H9 (cell line): ENCODE measurements around the gene PANX2. TPM values are rescaled to one million over a fixed set of nuclear protein-coding genes. Genes with fewer than 3 reads are reported as not detected.

Experiments used
- DNase-seq: peaks from one replicate; pipeline ENCODE4 v3.0.0-alpha.2; 2017
- H2AFZ ChIP-seq: one replicate; pipeline ENCODE4 v1.6.1; 2013; ENCODE audit warnings: mild to moderate bottlenecking, low read length, control low read depth, moderate library complexity
- H2AK5ac ChIP-seq: 2 replicates; pipeline ENCODE4 v1.6.1; 2013; ENCODE audit warnings: low read length, control low read depth, mixed read lengths; ENCODE audit not compliant: insufficient read length
- H2BK120ac ChIP-seq: one replicate; pipeline ENCODE4 v1.6.1; 2013; ENCODE audit warnings: low read depth, mild to moderate bottlenecking, low read length, control low read depth, inconsistent platforms; ENCODE audit not compliant: poor library complexity, severe bottlenecking
- H2BK12ac ChIP-seq: 2 replicates; pipeline ENCODE4 v1.6.1; 2013; ENCODE audit warnings: low read length, control low read depth, mixed read lengths, low read depth; ENCODE audit not compliant: insufficient read length
- H2BK15ac ChIP-seq: 2 replicates; pipeline ENCODE4 v1.6.1; 2013; ENCODE audit warnings: low read depth, low read length, control low read depth
- H2BK20ac ChIP-seq: one replicate; pipeline ENCODE4 v1.6.1; 2013; ENCODE audit warnings: low read depth, mild to moderate bottlenecking, low read length, control low read depth, inconsistent platforms; ENCODE audit not compliant: poor library complexity, severe bottlenecking
- H2BK5ac ChIP-seq: 2 replicates; pipeline ENCODE4 v1.6.1; 2013; ENCODE audit warnings: low read length, control low read depth, mixed read lengths; ENCODE audit not compliant: insufficient read length
- H3K14ac ChIP-seq: 2 replicates; pipeline ENCODE4 v1.6.1; 2013; ENCODE audit warnings: low read length, control low read depth; ENCODE audit not compliant: insufficient read depth
- H3K18ac ChIP-seq: 2 replicates; pipeline ENCODE4 v1.6.1; 2013; ENCODE audit warnings: low read depth, mild to moderate bottlenecking, mixed read lengths, low read length, control low read depth; ENCODE audit not compliant: insufficient read length
- H3K23ac ChIP-seq: 2 replicates; pipeline ENCODE4 v1.6.1; 2013; ENCODE audit warnings: low read length, control low read depth, mixed read lengths, low read depth; ENCODE audit not compliant: insufficient read length
- H3K23me2 ChIP-seq: 2 replicates; pipeline ENCODE4 v1.6.1; 2013; ENCODE audit warnings: low read depth, mild to moderate bottlenecking, mixed read lengths, low read length, control low read depth; ENCODE audit not compliant: insufficient read length, poor library complexity, severe bottlenecking
- H3K27ac ChIP-seq: 2 replicates; pipeline ENCODE4 v1.5.1; 2013; ENCODE audit warnings: low read length, control low read depth, mixed read lengths, low read depth; ENCODE audit not compliant: insufficient read length
- H3K27me3 ChIP-seq: 2 replicates; pipeline ENCODE4 v1.6.1; 2013; ENCODE audit warnings: low read length, control low read depth, inconsistent platforms; ENCODE audit not compliant: insufficient read depth
- H3K4ac ChIP-seq: 2 replicates; pipeline ENCODE4 v1.6.1; 2013; ENCODE audit warnings: low read depth, mild to moderate bottlenecking, control low read depth, inconsistent platforms, low read length, moderate library complexity
- H3K4me1 ChIP-seq: 2 replicates; pipeline ENCODE4 v1.6.1; 2013; ENCODE audit warnings: low read length, control low read depth, inconsistent platforms; ENCODE audit not compliant: insufficient read depth
- H3K4me2 ChIP-seq: 2 replicates; pipeline ENCODE4 v1.6.1; 2013; ENCODE audit warnings: low read length, control low read depth, mixed read lengths; ENCODE audit not compliant: insufficient read length, insufficient read depth
- H3K56ac ChIP-seq: 2 replicates; pipeline ENCODE4 v1.6.1; 2013; ENCODE audit warnings: low read depth, mild to moderate bottlenecking, mixed read lengths, low read length, control low read depth; ENCODE audit not compliant: insufficient read length
- H3K79me1 ChIP-seq: 2 replicates; pipeline ENCODE4 v1.6.1; 2013; ENCODE audit warnings: low read depth, mild to moderate bottlenecking, moderate library complexity, low read length, control low read depth, inconsistent platforms; ENCODE audit not compliant: insufficient read depth, poor library complexity, severe bottlenecking
- H3K79me2 ChIP-seq: 2 replicates; pipeline ENCODE4 v1.6.1; 2013; ENCODE audit warnings: low read length, control low read depth, inconsistent platforms; ENCODE audit not compliant: insufficient read depth
- H3K9ac ChIP-seq: 2 replicates; pipeline ENCODE4 v1.6.1; 2013; ENCODE audit warnings: low read length, control low read depth, mixed read lengths; ENCODE audit not compliant: insufficient read length; ENCODE audit errors: extremely low read depth
- H3K9me3 ChIP-seq: one replicate; pipeline ENCODE4 v1.6.1; 2013; ENCODE audit warnings: low read depth, low read length, inconsistent platforms; ENCODE audit not compliant: control insufficient read depth
- H3T11ph ChIP-seq: one replicate; pipeline ENCODE4 v1.6.1; 2013; ENCODE audit warnings: mild to moderate bottlenecking, low read length, control low read depth, inconsistent platforms
- H4K20me1 ChIP-seq: one replicate; pipeline ENCODE4 v1.6.1; 2013; ENCODE audit not compliant: control insufficient read depth, insufficient read length, insufficient read depth
- H4K5ac ChIP-seq: 2 replicates; pipeline ENCODE4 v1.6.1; 2013; ENCODE audit warnings: low read depth, mild to moderate bottlenecking, mixed read lengths, low read length, control low read depth; ENCODE audit not compliant: insufficient read length
- H4K8ac ChIP-seq: replicated peaks from 2 replicates; pipeline ENCODE4 v1.6.1; 2013; ENCODE audit warnings: low read length, control low read depth, mixed read lengths, low read depth; ENCODE audit not compliant: insufficient read length
- H4K91ac ChIP-seq: 2 replicates; pipeline ENCODE4 v1.6.1; 2013; ENCODE audit warnings: low read depth, mild to moderate bottlenecking, moderate library complexity, mixed read lengths, low read length, control low read depth; ENCODE audit not compliant: insufficient read length
- H3K27ac Mint-ChIP-seq, 3 experiments: 2 replicates in 2 of 3; 3 replicates in 1 of 3; pipeline ENCODE4 v1.8.0; 2020 to 2021; ENCODE audit warnings: mixed read lengths in 3 of 3, mild to moderate bottlenecking in 1 of 3, moderate library complexity in 1 of 3
- H3K27me3 Mint-ChIP-seq: 2 replicates; pipeline ENCODE4 v1.8.0; 2021; ENCODE audit warnings: low read depth, mild to moderate bottlenecking, moderate library complexity, mixed read lengths
- H3K36me3 Mint-ChIP-seq, 3 experiments: 2 replicates in 2 of 3; 3 replicates in 1 of 3; pipeline ENCODE4 v1.8.0; 2020 to 2021; ENCODE audit warnings: low read depth in 3 of 3, mixed read lengths in 3 of 3; ENCODE audit not compliant: insufficient read depth in 1 of 3
- H3K4me1 Mint-ChIP-seq, 2 experiments: 2 replicates each; pipeline ENCODE4 v1.8.0; 2020; ENCODE audit warnings: mixed read lengths in 2 of 2
- H3K4me3 Mint-ChIP-seq, 2 experiments: 2 replicates in 1 of 2; 3 replicates in 1 of 2; pipeline ENCODE4 v1.8.0; 2020 to 2021; ENCODE audit warnings: mild to moderate bottlenecking in 2 of 2, mixed read lengths in 2 of 2, moderate library complexity in 1 of 2
- H3K9me3 Mint-ChIP-seq, 2 experiments: 2 replicates in 1 of 2; 3 replicates in 1 of 2; pipeline ENCODE4 v1.8.0; 2020; ENCODE audit warnings: mild to moderate bottlenecking in 2 of 2, mixed read lengths in 2 of 2, moderate library complexity in 1 of 2
- WGBS: extraction: QIAGEN DNeasy Blood & Tissue Kit; methylation state at CpG from one replicate; pipeline ENCODE4 v1.1.7; 2013; ENCODE audit warnings: missing lambda C conversion rate, low lambda C conversion rate, mixed read lengths; ENCODE audit not compliant: insufficient read length; ENCODE audit errors: extremely low coverage; 5-methylcytosine and 5-hydroxymethylcytosine counted together
- total RNA-seq: library from RNA; stranded (reverse); gene quantifications from 2 replicates; pipeline ENCODE4 v1.2.1, GENCODE V29; 2021
- TF ChIP-seq, protein P1 (sequence below): fragments of 200-600 bp; sonication (generic); conservative IDR thresholded peaks from 3 replicates; pipeline ENCODE4 v1.8.0; 2021; ENCODE audit warnings: antibody characterized with exemption, mild to moderate bottlenecking

PANX2 gene
- total RNA-seq, 1 experiment from 2014 or later: 8.0 TPM

DNA sequence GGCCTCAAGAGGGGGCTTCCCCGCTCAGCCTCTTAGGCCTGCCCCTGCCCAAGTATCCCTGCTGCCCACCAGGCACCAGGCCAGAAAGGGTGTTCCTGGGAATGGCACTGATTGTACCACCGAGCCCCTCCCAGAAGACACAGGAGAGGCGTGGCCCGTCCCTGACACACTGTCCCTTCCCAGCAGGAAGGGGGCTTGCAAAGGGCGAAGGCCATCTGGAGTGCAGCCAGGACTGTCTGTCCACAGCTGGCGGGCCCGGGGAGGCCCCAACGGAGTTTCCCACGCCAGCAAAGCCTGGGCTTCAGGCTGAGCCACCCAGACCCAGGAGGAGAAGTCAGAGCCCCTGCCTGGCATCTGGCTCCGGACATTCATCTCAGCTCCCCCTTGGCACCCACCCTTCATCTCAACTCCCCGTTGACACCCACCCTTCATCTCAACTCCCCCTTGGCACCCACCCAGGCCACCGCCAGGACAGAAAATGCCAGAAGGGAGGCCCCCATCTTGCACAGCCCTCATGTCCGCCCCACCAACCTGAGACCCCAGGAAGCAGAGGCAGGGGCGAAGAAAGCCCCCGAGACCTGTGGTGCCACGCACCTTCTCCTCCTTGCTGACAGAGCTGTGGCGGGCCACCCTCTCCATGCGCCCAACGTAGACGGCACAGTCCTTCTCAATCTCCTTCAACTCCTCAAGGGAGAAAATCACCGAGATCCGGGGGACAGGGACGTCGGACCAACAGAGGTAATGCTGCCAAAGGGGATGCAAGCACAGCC, 54.9 kb downstream of the PANX2 start:
- no peak overlapping the region for H3K4me2 ChIP-seq
- Mint-ChIP-seq H3K9me3 (peaks cover 0 to 2% of the 10 kb centered on the region in 2 experiments; a peak in 1 of 5 replicates), H3K27me3 (no peaks in the 10 kb centered on the region), H3K36me3 (peaks cover 20 to 49% (median 35%) of the 10 kb centered on the region in 3 experiments), H3K4me1 (no peaks in the 10 kb centered on the region), H3K27ac (no peak overlapping the region; a peak in 1 of 7 replicates), H3K4me3 (no peak overlapping the region)
- H3K27me3 ChIP-seq: no peaks in the 10 kb centered on the region
- H2BK120ac ChIP-seq: no peak overlapping the region
- no peak overlapping the region for H3T11ph ChIP-seq
- no peak for DNase-seq
- H3K56ac ChIP-seq: no peak overlapping the region
- no peaks in the 10 kb centered on the region for H4K20me1 ChIP-seq
- no peak overlapping the region for H3K14ac ChIP-seq
- no peak overlapping the region for H4K5ac ChIP-seq
- H2BK20ac ChIP-seq: no peak overlapping the region
- no peak overlapping the region for H3K9ac ChIP-seq
- H2AK5ac ChIP-seq: no peak overlapping the region
- no peaks in the 10 kb centered on the region for H3K23me2 ChIP-seq
- H3K23ac ChIP-seq: no peak overlapping the region
- H4K8ac ChIP-seq: no peak overlapping the region
- no peak overlapping the region for H4K91ac ChIP-seq
- H2BK15ac ChIP-seq: no peak overlapping the region
- H3K79me2 ChIP-seq: no peaks in the 10 kb centered on the region
- H2BK5ac ChIP-seq: no peak overlapping the region
- no peaks in the 10 kb centered on the region for H3K4me1 ChIP-seq
- no peak overlapping the region for H3K27ac ChIP-seq
- H3K9me3 ChIP-seq: no peaks in the 10 kb centered on the region
- H2AFZ ChIP-seq: no peak overlapping the region
- TF ChIP-seq, protein P1, sequence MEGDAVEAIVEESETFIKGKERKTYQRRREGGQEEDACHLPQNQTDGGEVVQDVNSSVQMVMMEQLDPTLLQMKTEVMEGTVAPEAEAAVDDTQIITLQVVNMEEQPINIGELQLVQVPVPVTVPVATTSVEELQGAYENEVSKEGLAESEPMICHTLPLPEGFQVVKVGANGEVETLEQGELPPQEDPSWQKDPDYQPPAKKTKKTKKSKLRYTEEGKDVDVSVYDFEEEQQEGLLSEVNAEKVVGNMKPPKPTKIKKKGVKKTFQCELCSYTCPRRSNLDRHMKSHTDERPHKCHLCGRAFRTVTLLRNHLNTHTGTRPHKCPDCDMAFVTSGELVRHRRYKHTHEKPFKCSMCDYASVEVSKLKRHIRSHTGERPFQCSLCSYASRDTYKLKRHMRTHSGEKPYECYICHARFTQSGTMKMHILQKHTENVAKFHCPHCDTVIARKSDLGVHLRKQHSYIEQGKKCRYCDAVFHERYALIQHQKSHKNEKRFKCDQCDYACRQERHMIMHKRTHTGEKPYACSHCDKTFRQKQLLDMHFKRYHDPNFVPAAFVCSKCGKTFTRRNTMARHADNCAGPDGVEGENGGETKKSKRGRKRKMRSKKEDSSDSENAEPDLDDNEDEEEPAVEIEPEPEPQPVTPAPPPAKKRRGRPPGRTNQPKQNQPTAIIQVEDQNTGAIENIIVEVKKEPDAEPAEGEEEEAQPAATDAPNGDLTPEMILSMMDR: no peak
- H3K79me1 ChIP-seq: no peaks in the 10 kb centered on the region
- no CpG with 5 or more reads among the region's 24 CpGs for WGBS
- H2BK12ac ChIP-seq: no peak overlapping the region
- no peak overlapping the region for H3K18ac ChIP-seq
- no peak overlapping the region for H3K4ac ChIP-seq
